GM19328 (cell line): ENCODE data around the gene UNC45B.
"Not testable (repeated sequence)": the region's sequence is repeated elsewhere in the genome, so short reads cannot be mapped to it uniquely, and the experiment has no call there.

Source experiments
- ATAC-seq: cut with Tn5 transposase; IDR thresholded peaks from one replicate; pipeline ENCODE4 v1.9.1; 2021; ENCODE audit warnings: mild to moderate bottlenecking, moderate library complexity; ENCODE audit not compliant: unreplicated experiment

The UNC45B gene

GRCh38 chr17:35141681-35142466 lies 5.7 kb upstream of the UNC45B start, which contains the start of gene NLE1:
Gene NLE1, minus strand, starts transcription at chr17:35142303. Its CDS starts 28 bp downstream, at chr17:35142275.
- ATAC-seq, result peak; percentile 65

GRCh38 chr17:35142467-35142796 lies 5.2 kb upstream of the UNC45B start:
- no peak for ATAC-seq

- ATAC-seq, result no peak
These were observed 2.8 kb upstream of the UNC45B start for GRCh38 chr17:35144840-35145239.

- no peak for ATAC-seq
These were observed 1.3 kb upstream of the UNC45B start for GRCh38 chr17:35146214-35146833.

- no peak for ATAC-seq
These were observed 527 bp downstream of the UNC45B start for GRCh38 chr17:35148144-35148543.

GRCh38 chr17:35149941-35150340 lies 2.3 kb downstream of the UNC45B start:
- ATAC-seq, result no peak

- ATAC-seq, result not testable (repeated sequence)
These were observed 3.5 kb downstream of the UNC45B start for GRCh38 chr17:35151080-35151479.

GRCh38 chr17:35152421-35153140 lies 5.0 kb downstream of the UNC45B start:
- ATAC-seq, result no peak

- ATAC-seq, result no peak
These were observed 6.9 kb downstream of the UNC45B start for GRCh38 chr17:35154196-35155165.

GRCh38 chr17:35155246-35155645 lies 7.6 kb downstream of the UNC45B start:
- no peak for ATAC-seq

- no peak for ATAC-seq
These were observed 12.3 kb downstream of the UNC45B start for GRCh38 chr17:35159940-35160339.

GRCh38 chr17:35160354-35161201 lies 13.0 kb downstream of the UNC45B start:
- ATAC-seq, result no peak

GRCh38 chr17:35161281-35161761 lies 13.7 kb downstream of the UNC45B start:
- no peak for ATAC-seq

- ATAC-seq, result no peak
These were observed 15.1 kb downstream of the UNC45B start for GRCh38 chr17:35162755-35163154.

- no peak for ATAC-seq
These were observed 16.3 kb downstream of the UNC45B start for GRCh38 chr17:35163886-35164285.

GRCh38 chr17:35164716-35165115 lies 17.1 kb downstream of the UNC45B start:
- ATAC-seq, result no peak

GRCh38 chr17:35166526-35166925 lies 18.9 kb downstream of the UNC45B start:
- ATAC-seq, result no peak

- ATAC-seq, result no peak
These were observed 19.4 kb downstream of the UNC45B start for GRCh38 chr17:35167046-35167445.

GRCh38 chr17:35167666-35168065 lies 20.0 kb downstream of the UNC45B start:
- ATAC-seq, result no peak
